K562 (cell line): Measurements from ENCODE around the gene EPN2. TPM values are rescaled to one million over a fixed set of nuclear protein-coding genes. Genes with fewer than 3 reads are reported as not detected.

ENCODE experiments used
- ATF1 ChIP-seq, 2 experiments: fragments of 450-650 bp in 1 of 2; IDR thresholded peaks; 2 replicates each; pipeline ENCODE4 v1.6.1; 2016; ENCODE audit warnings: missing compliant biosample characterization in 1 of 2, missing genetic modification characterization in 1 of 2
- BHLHE40 ChIP-seq: IDR thresholded peaks from 2 replicates; pipeline ENCODE4 v1.6.1; 2011; ENCODE audit warnings: low read length, improper control_type of control experiment
- BMI1 ChIP-seq: fragments of 150-350 bp; IDR thresholded peaks from 2 replicates; pipeline ENCODE4 v1.6.1; 2014; ENCODE audit warnings: low read length
- FOS ChIP-seq: IDR thresholded peaks from 3 replicates; pipeline ENCODE4 v1.6.1; 2011; ENCODE audit not compliant: insufficient read length; ENCODE audit errors: extremely low read depth
- HNRNPLL ChIP-seq: fragments of 200-400 bp; formaldehyde crosslinking; IDR thresholded peaks from 2 replicates; pipeline ENCODE4 v1.6.1; 2017; ENCODE audit warnings: low read length, low read depth, mild to moderate bottlenecking; ENCODE audit not compliant: poor library complexity, severe bottlenecking
- HOXB6 ChIP-seq: fragments of 250-450 bp; sonication (Bioruptor Pico); IDR thresholded peaks from 2 replicates; pipeline ENCODE4 v1.5.1; 2022; ENCODE audit warnings: mild to moderate bottlenecking, borderline replicate concordance
- NEUROD1 ChIP-seq: fragments of 150-350 bp; IDR thresholded peaks from 2 replicates; pipeline ENCODE4 v1.6.1; 2014; ENCODE audit warnings: borderline replicate concordance, low read length, low read depth; ENCODE audit not compliant: partially characterized antibody
- POU5F1 ChIP-seq: fragments of 150-350 bp; IDR thresholded peaks from 2 replicates; pipeline ENCODE4 v1.6.1; 2014; ENCODE audit warnings: borderline replicate concordance, low read length, low read depth, mild to moderate bottlenecking; ENCODE audit not compliant: partially characterized antibody
- RBM22 ChIP-seq: fragments of 200-400 bp; formaldehyde crosslinking; IDR thresholded peaks from 2 replicates; pipeline ENCODE4 v1.6.1; 2018; ENCODE audit warnings: low read length, low read depth; ENCODE audit not compliant: poor library complexity, severe bottlenecking
- XRCC3 ChIP-seq: fragments of 450-650 bp; IDR thresholded peaks from 2 replicates; pipeline ENCODE4 v1.6.1; 2017; ENCODE audit warnings: mild to moderate bottlenecking, moderate library complexity
- YY1 ChIP-seq, 3 experiments: IDR thresholded peaks; 2 replicates each; pipeline ENCODE4 v1.6.1; 2011; ENCODE audit warnings: low read length in 2 of 3, mild to moderate bottlenecking in 2 of 3, moderate library complexity in 2 of 3, borderline replicate concordance in 1 of 3, control low read depth in 1 of 3, low read depth in 1 of 3; ENCODE audit not compliant: insufficient read depth in 3 of 3, insufficient replicate concordance in 2 of 3, control insufficient read depth in 1 of 3, insufficient read length in 1 of 3; ENCODE audit errors: extremely low read depth in 1 of 3
- ZEB2 ChIP-seq: fragments of 450-650 bp; IDR thresholded peaks from 2 replicates; pipeline ENCODE4 v1.6.1; 2016
- ZKSCAN1 ChIP-seq: fragments of 150-350 bp; IDR thresholded peaks from 2 replicates; pipeline ENCODE4 v1.6.1; 2016; ENCODE audit warnings: low read depth, low read length
- polyA plus RNA-seq, 8 experiments: library from polyadenylated mRNA; depleted of rRNA in 4 of 8; stranded (reverse) in 5 of 8; unstranded in 3 of 8; fragments of >200 nt; fragmentation: Nextera tagmentation in 2 of 8; fragmentation: Illumina TruSeq in 1 of 8; extraction: Ambion mirVana in 2 of 8; extraction: Trizol in 1 of 8; gene quantifications; 2 replicates each; pipeline versions ENCODE4 v1.2.1 to v1.2.3, GENCODE V29; 2011 to 2014; ENCODE audit warnings: inconsistent platforms in 1 of 8, missing spikeins in 1 of 8
- total RNA-seq, 7 experiments: library from RNA; depleted of rRNA in 6 of 7; stranded (reverse); fragments of >200 nt in 6 of 7; fragmentation: Illumina TruSeq in 2 of 7; extraction: Trizol in 2 of 7; gene quantifications; 2 replicates each; pipeline versions ENCODE4 v1.2.1 to v1.2.3, GENCODE V29; 2011 to 2021; ENCODE audit warnings: low replicate concordance in 1 of 7
- TF ChIP-seq, protein P1 (sequence below): fragments of 450-650 bp; IDR thresholded peaks from 2 replicates; pipeline ENCODE4 v1.6.1; 2016; ENCODE audit warnings: low read depth, mild to moderate bottlenecking, moderate library complexity
- TF ChIP-seq, protein P2 (sequence below): sonication (generic); formaldehyde crosslinking; IDR thresholded peaks from 2 replicates; pipeline ENCODE4 v1.8.0; 2023; ENCODE audit warnings: missing genetic modification reagents, mild to moderate bottlenecking, borderline replicate concordance

EPN2 gene
- total and polyA plus RNA-seq, 9 of the 15 experiments (the other 6 are each of a cell fraction or from before 2014, with no cell fraction given), result 1.0 to 12.9 (median 8.9) TPM

DNA sequence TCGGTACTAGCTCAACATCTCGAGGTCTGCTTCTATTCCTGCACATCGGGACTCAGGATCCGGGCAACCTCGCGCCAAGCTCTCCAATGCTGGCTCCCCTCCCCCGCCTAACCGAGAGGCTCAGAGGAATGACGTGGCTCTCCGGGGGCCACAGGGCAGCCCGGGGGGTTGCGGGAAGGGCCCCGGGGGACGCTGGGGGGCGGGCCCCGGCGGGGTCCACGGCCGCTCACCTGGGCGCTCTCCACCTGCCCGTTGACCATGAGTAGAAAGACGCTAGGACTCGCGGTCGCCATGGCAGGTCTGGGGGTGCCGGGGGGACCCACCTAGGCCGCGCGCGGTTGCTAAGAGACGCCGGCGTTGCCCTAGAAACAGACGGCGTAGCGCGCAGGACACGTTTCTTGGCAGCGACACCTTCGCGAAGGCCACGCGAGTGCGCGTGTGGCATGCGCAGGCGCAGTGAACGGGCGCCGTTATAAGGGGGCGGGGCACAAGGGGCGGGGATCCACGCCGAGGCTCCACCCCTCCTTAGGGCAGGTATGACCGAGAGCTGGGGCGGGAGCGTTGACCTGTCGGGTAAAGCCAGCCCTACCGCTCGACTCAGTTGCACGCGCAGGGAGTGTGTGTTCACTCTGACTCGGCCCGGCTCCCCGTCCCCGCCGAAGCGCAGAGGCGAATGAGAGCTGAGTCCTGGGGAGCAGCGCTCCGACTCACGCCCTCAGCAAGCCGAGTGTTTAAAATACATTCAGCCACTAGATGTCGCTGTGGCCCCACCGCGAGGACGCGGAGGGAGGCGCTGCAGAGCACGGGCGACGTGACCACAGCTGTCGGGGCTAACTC lies 125.3 kb downstream of the EPN2 start, which contains the start of gene B9D1 (continued):
- peak; percentile 98 for TF ChIP-seq RBM22
- TF ChIP-seq BHLHE40, result peak; percentile 72
- peak in 1 of 3 experiments; percentile 16 for TF ChIP-seq YY1 (IDR thresholded peaks at IDR 0.05; ENCODE audit: borderline replicate concordance in 1 of 3, control insufficient read depth in 1 of 3, extremely low read depth in 1 of 3, insufficient read depth in 3 of 3, insufficient read length in 1 of 3, insufficient replicate concordance in 2 of 3, low read depth in 1 of 3, low read length in 2 of 3)
- TF ChIP-seq, protein P1, sequence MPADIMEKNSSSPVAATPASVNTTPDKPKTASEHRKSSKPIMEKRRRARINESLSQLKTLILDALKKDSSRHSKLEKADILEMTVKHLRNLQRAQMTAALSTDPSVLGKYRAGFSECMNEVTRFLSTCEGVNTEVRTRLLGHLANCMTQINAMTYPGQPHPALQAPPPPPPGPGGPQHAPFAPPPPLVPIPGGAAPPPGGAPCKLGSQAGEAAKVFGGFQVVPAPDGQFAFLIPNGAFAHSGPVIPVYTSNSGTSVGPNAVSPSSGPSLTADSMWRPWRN, result peak; percentile 77
- TF ChIP-seq ZEB2, result no peak
- TF ChIP-seq HNRNPLL, result peak; percentile 32
- peak; percentile 90 for TF ChIP-seq NEUROD1
- TF ChIP-seq XRCC3, result no peak
- TF ChIP-seq POU5F1, result peak; percentile 81
- TF ChIP-seq ATF1 (CRISPR knock-in tag; IDR thresholded peaks at IDR 0.05), result peak; percentile 23; the same call in 1 of the 2 replicates
- TF ChIP-seq ATF1 (tag; IDR thresholded peaks at IDR 0.05), result peak; percentile 74
- no peak for TF ChIP-seq FOS
- 0 out of 2 replicates have a peak, but pooled peaks have one; percentile 12 for TF ChIP-seq ZKSCAN1
- TF ChIP-seq, protein P2, sequence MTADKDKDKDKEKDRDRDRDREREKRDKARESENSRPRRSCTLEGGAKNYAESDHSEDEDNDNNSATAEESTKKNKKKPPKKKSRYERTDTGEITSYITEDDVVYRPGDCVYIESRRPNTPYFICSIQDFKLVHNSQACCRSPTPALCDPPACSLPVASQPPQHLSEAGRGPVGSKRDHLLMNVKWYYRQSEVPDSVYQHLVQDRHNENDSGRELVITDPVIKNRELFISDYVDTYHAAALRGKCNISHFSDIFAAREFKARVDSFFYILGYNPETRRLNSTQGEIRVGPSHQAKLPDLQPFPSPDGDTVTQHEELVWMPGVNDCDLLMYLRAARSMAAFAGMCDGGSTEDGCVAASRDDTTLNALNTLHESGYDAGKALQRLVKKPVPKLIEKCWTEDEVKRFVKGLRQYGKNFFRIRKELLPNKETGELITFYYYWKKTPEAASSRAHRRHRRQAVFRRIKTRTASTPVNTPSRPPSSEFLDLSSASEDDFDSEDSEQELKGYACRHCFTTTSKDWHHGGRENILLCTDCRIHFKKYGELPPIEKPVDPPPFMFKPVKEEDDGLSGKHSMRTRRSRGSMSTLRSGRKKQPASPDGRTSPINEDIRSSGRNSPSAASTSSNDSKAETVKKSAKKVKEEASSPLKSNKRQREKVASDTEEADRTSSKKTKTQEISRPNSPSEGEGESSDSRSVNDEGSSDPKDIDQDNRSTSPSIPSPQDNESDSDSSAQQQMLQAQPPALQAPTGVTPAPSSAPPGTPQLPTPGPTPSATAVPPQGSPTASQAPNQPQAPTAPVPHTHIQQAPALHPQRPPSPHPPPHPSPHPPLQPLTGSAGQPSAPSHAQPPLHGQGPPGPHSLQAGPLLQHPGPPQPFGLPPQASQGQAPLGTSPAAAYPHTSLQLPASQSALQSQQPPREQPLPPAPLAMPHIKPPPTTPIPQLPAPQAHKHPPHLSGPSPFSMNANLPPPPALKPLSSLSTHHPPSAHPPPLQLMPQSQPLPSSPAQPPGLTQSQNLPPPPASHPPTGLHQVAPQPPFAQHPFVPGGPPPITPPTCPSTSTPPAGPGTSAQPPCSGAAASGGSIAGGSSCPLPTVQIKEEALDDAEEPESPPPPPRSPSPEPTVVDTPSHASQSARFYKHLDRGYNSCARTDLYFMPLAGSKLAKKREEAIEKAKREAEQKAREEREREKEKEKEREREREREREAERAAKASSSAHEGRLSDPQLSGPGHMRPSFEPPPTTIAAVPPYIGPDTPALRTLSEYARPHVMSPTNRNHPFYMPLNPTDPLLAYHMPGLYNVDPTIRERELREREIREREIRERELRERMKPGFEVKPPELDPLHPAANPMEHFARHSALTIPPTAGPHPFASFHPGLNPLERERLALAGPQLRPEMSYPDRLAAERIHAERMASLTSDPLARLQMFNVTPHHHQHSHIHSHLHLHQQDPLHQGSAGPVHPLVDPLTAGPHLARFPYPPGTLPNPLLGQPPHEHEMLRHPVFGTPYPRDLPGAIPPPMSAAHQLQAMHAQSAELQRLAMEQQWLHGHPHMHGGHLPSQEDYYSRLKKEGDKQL, result no peak
- TF ChIP-seq BMI1, result peak; percentile 84
- TF ChIP-seq HOXB6 (CRISPR knock-in tag), result no peak
